Epithelial cell of esophagus (primary cell): Measurements from ENCODE around the gene CERS1.
A peak's percentile ranks its signal among the peaks of the same experiment; 100 is the strongest.

ENCODE experiments used
- DNase-seq: peaks from one replicate; pipeline ENCODE4 v3.0.0; 2010; ENCODE audit warnings: low read depth
- H3K4me3 ChIP-seq: 2 replicates; pipeline ENCODE4 v1.5.1; 2011; ENCODE audit warnings: mild to moderate bottlenecking, low read length, control low read depth
- CTCF ChIP-seq: IDR thresholded peaks from 2 replicates; pipeline ENCODE4 v1.5.1; 2011; ENCODE audit warnings: low read depth, mild to moderate bottlenecking, low read length, control low read depth, inconsistent platforms; ENCODE audit not compliant: insufficient read depth; ENCODE audit errors: missing control alignments

The CERS1 gene

GRCh38 chr19:18846862-18847548 lies 49.0 kb downstream of the CERS1 start:
- DNase-seq = peak; percentile 72
- no peak overlapping the region for H3K4me3 ChIP-seq
- TF ChIP-seq CTCF = peak; percentile 87

GRCh38 chr19:18845961-18846360 lies 50.0 kb downstream of the CERS1 start:
- DNase-seq = no peak
- no peak for TF ChIP-seq CTCF

GRCh38 chr19:18844806-18845329 lies 51.1 kb downstream of the CERS1 start:
- no peak for DNase-seq
- TF ChIP-seq CTCF = no peak
- H3K4me3 ChIP-seq = no peak overlapping the region

More at GRCh38 chr19:18845961-18846360, 50.0 kb downstream of the CERS1 start:
- H3K4me3 ChIP-seq = no peak overlapping the region

- no peak overlapping the region for H3K4me3 ChIP-seq
- DNase-seq = no peak
- no peak for TF ChIP-seq CTCF
Measured at GRCh38 chr19:18843960-18844359, 52.0 kb downstream of the CERS1 start.

DNA sequence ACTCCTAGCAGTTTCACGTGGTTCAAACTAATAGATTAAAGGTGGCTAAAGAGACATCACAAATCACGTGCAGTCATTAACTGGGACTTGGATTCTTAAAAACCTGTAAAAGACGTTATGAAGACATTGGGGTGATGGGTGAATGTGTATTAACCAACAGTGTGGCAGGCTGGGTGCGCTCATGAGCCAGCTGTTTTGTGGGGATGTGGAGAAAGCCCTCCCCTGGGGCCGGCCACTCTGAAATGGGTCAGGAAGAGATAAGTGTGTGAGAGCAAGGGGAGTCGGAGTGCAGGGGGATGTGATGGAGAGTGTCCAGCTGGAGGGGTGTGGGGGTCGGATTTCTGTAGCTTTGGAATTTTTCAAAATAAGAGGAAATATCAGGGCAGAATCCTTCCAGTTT lies 53.8 kb downstream of the CERS1 start:
- DNase-seq = no peak
- TF ChIP-seq CTCF = no peak
- no peak overlapping the region for H3K4me3 ChIP-seq

- DNase-seq = no peak
- no peak overlapping the region for H3K4me3 ChIP-seq
- TF ChIP-seq CTCF = no peak
Measured at GRCh38 chr19:18841400-18841799, 54.6 kb downstream of the CERS1 start.
